HG02943 (cell line): ENCODE measurements around the gene MED7.

Source experiments
- ATAC-seq: cut with Tn5 transposase; IDR thresholded peaks from one replicate; pipeline ENCODE4 v1.9.1; 2021; ENCODE audit warnings: mild to moderate bottlenecking, low read depth, moderate library complexity; ENCODE audit not compliant: unreplicated experiment

The MED7 gene

GRCh38 chr5:157107508-157107907, 35.2 kb downstream of the MED7 start:
- ATAC-seq: no peak

GRCh38 chr5:157106630-157107461, 35.8 kb downstream of the MED7 start:
- no peak for ATAC-seq

GRCh38 chr5:157100140-157100679, 42.5 kb downstream of the MED7 start:
- ATAC-seq: no peak

GRCh38 chr5:157088342-157088990, 54.2 kb downstream of the MED7 start:
- no peak for ATAC-seq
